Activated CD8-positive, alpha-beta memory T cell treated with anti-CD3 and anti-CD28 coated beads, Interleukin-2, amount 50 U/mL, for 1 hour (primary cell): ENCODE measurements around the gene DENND1A.
"Not testable (repeated sequence)": the region's sequence is repeated elsewhere in the genome, so short reads cannot be mapped to it uniquely, and the experiment has no call there.

Experiments used
- DNase-seq: peaks from one replicate; pipeline ENCODE4 v3.0.0-alpha.2; 2020; ENCODE audit errors: extremely low read depth

DENND1A gene, protein sequence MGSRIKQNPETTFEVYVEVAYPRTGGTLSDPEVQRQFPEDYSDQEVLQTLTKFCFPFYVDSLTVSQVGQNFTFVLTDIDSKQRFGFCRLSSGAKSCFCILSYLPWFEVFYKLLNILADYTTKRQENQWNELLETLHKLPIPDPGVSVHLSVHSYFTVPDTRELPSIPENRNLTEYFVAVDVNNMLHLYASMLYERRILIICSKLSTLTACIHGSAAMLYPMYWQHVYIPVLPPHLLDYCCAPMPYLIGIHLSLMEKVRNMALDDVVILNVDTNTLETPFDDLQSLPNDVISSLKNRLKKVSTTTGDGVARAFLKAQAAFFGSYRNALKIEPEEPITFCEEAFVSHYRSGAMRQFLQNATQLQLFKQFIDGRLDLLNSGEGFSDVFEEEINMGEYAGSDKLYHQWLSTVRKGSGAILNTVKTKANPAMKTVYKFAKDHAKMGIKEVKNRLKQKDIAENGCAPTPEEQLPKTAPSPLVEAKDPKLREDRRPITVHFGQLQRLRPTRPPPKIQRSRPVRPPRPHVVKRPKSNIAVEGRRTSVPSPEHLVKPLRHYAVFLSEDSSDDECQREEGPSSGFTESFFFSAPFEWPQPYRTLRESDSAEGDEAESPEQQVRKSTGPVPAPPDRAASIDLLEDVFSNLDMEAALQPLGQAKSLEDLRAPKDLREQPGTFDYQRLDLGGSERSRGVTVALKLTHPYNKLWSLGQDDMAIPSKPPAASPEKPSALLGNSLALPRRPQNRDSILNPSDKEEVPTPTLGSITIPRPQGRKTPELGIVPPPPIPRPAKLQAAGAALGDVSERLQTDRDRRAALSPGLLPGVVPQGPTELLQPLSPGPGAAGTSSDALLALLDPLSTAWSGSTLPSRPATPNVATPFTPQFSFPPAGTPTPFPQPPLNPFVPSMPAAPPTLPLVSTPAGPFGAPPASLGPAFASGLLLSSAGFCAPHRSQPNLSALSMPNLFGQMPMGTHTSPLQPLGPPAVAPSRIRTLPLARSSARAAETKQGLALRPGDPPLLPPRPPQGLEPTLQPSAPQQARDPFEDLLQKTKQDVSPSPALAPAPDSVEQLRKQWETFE

DNA sequence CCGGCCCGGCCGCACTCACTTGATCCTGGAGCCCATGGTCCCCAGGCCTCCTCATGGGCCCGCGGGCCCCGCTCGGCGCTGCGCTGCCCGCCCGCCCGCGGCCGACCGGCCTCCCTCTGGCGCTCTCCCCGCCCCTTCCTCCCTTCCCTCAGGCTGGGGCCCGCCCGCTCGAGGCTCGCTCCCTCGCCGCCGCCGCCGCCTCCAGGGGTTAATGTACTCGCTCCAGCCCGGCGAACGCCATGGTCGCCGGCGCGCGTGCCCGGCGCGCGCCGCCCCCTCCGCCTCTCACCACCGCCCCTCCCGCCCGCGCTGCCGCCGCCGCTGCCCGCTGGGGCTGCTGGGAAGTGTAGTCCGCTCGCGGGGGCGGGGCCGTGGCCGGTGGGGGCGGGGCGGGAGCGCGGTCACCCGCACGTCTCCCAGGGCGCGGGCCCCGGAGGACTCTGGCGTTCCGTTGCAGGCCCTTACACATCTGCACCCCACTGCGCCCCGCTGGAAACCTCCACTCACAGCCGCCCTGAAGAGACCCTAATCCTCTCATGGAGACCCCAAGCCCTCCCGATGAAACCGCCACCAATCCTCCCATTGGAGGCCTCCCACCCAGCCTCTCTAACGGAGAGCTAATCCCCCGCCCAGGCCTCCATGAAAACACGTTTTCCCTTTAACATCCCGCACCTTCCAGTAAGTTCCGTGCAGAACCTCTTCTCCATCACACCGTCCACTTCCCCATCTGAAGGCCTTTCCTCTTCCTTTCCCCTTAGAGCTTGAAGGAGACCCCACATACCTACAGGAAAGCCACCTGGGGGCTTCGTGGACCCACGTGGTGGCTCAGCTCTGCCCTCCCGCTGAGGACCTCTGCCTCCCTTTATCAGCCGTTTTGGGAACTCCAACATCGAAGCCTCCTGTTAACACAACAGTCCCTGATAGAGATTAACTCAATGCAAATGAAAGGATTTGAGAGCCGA, at the start of gene DENND1A:
DENND1A (minus strand) TSS at position 257 of the 962 bp plus-strand sequence; CDS start at position 36, 221 bp downstream.
- peak; percentile 50 for DNase-seq

DNA sequence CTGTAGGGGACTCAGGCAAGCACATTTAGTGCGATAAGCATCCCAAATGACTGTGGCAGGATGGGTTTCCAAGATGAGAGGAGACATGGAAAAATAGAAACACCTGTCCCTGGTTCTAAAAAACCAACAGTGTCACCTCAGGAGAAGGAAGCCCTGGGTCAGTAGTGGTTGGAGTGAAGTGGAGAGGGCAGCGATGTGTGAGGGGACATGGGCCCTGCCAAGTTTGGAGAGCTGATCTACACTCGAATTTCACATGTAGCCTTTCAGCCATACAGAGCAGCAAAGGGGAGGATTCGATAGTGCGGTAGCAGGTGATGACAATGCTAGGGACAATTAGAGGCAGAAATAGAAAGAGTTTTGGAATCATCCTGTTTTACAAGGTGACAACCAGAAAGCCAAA, 49.1 kb upstream of the DENND1A start:
- DNase-seq: no peak

DNA sequence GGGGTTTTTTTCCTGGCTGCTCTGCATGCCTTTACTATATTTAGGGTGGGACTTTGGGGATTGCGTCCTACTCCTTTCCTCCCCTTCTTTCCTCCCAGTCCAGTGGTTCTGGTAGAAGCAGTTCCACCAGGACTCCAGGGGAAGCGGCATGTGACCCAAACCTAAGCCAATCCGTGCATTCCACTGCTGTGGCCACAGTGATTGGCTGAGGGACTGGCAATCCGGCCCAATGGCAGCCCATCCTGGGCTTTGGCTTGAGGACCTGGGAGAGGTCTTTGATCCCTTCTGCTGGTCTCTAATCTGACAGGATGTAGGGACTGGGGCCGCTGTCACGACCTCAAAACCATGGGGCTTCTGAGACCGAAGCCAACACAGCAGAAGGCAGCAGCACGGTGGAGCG, 46.7 kb upstream of the DENND1A start:
- not testable (repeated sequence) for DNase-seq

DNA sequence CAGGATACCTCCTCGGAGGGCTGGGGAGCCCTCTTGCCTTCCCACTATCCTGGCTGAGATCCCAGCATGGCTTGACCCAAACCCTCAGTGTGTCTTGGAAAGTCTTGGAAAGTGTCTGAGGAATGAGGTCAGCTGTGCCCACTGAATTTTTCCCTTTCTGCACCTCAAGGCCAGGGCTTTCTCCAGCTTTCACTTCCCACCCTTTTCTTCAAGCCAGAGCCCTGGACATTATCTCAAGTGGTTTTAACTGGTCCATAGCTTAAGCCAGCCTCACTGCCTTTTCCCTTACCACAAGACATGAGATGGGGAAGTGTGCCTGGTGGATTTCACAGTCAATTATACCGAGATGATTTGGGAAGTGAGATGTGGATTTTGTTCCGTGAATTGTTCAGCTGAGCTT, 45.9 kb upstream of the DENND1A start:
- no peak for DNase-seq

DNA sequence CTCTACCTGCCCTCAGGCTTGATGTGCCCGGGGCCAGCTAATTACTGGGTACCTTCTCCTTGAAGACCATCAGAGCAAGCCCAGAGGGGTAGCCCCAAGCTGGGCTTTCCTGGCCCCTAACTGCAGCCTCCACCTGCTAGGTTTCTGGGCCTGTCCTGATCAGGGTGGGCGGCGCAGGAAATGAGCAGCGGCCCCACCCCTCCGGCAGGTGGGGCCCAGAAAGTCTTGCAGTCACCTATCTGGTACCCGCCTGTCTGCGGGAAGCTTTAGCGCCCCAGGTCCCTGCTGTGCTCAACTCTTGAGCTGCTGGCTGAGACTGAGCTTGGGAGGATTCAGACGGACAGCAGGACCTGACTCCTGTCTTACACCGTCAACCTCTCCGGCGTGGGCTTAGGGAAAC, 44.5 kb upstream of the DENND1A start:
- no peak for DNase-seq

DNA sequence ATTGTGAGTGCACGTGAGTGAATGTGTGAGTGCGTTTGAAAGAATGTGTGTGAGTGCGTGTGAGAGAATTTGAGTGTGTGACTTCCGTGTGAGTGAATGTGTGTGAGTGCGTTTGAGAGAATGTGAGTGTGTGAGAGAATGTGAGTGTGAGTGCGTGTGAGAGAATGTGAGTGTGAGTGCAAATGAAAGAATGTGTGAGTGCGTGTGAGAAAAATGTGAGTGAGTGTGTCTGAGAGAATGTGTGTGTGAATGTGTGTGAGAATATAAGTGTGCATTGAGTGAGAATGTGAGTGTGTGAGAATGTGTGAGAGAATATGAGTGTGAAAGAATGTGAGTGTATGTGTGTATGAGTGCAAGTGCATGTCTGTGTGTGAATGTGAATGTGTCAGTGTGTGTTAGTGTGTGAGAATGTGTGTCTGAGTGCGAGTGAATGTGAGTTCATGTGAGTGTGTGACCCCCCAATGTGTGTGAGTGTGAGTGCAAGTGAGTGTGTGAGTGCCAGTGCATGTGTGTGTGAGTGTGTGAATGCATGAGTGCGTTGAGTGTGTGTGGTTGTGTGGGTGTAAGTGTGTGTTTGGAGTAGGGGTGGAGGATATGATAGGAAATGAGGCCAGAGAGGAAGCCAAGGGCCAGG, 43.8 kb upstream of the DENND1A start:
- DNase-seq: no peak

DNA sequence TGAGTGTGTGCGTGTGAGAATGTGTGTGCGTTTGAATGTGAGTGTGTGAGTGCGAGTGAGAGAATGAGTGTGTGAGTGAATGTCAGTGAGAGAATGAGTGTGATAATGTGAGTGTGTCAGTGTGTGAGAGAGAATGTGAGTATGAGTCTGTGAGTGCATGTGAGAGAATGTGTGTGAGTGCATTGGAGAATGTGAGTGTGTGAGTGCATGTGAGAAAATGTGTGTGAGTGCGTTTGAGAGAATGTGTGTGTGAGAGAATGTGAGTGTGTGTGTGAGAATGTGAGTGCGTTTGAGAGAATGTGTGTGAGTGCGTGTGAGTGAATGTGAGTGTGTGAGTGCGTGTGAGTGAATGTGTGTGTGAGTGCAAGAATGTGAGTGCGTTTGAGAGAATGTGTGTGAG, 42.7 kb upstream of the DENND1A start:
- DNase-seq: no peak

DNA sequence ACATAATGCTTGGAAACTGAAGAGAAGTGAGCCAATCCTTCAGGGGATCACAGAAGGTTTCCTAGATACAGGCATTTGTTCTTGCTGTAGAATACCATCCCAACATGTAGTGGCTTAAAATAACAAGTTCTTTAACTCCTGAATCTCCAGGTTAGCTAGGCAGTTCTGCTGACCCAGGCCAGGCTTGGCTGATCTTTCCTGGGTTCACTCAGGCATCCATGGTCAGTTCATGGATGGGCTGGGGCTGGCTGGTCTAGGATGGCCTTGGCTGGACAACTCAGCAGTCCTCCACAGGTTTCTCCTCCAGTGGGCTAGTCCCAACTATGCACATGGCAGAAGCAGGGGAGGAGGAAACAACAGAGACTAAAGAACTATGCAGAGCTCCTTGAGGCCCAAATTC, 37.4 kb upstream of the DENND1A start:
- DNase-seq: no peak

DNA sequence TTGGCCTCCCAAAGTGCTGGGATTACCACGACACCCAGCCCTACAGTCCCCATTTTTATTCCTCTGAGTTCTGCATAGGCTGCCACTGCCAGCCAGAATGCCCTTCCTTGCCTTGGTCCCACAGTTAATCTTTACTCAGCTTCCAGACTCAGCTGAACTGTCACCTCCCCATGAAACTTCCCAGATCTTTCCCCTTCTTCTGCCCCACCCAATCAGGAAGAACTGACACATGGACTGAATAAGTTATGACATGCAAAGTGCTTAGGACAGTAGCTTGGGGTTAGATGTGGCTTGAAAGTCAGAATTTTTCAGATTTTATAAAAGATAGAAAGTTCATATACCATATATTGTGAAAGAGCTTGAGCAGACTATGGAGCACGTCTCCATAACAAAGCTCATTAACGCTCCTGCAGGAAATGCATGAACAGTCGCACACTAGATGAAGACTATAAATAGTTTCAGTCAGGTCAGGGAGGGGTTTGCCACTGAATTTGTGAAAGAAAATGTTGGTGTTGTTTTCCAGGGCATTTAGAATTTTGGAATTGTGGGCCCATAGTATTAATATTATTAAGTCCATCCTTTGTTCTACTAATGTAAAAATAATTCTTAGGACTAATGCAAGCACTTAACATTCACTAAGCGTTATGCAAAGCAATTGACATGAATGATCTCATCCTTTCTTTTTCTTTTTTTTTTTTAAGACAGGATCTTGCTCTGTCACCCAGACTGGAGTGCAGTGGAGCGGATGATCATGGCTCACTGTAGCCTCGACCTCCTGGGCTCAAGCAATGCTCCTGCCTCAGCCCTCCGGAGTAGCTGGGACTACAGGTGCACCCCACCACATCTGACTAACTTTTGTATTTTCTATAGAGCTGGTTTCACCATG, 36.1 kb upstream of the DENND1A start:
- no peak for DNase-seq

DNA sequence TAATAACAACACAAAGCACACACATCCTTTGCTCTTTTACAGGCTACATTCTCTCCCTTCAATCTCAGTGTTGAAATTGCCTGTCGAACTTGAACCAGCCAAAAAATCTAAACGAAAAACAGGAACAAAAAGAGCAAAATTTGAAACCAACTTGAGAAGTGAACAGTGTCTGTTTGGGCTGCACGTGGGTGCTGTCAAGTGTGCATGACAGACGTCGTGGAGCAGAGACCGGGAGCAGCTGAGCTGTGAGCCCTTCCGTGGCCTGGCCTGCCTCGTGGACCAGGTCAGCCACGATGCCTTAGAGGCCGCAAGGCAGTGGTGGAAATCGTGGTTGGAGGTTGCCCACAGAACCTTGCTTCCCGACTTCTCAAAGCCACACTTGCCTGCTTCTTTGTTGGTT, 34.8 kb upstream of the DENND1A start:
- DNase-seq: no peak

DNA sequence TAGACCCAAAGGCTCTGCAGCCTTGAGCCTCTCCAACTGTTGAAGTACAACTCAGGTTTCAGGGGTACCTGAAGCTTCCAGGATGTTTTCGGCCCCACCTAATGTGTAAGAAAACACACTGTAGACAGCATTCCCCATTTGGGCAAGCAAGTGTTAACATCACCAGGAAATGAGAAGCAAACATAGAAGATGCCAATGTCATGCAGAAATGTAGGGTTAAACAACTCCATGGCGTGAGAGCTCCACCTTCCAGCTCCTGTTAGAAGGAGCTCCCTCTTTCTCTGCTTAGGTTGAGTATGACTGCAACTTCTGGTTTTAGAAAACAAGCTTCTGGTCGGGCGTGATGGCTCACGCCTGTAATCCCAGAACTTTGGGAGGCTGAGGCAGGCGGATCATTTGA, 31.0 kb upstream of the DENND1A start:
- no peak for DNase-seq

DNA sequence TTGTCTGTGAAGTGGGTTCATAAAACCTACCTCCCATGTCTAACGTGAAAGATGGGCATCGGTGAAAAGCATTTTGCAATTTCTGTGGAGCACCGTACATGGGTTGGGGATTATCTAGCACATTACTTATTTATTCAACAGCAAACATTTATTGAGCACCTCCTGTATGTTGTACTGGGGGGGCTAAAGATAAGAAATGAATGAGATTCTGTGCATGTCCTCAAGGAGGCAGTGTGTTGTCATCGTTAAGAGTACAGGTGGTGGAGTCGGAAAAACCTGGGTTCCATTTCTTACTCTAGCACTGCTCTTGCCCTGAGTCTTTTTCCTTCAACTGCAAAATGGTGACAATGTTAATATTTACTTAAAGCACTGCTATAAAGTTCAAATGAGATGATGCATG, 30.4 kb upstream of the DENND1A start:
- no peak for DNase-seq

DNA sequence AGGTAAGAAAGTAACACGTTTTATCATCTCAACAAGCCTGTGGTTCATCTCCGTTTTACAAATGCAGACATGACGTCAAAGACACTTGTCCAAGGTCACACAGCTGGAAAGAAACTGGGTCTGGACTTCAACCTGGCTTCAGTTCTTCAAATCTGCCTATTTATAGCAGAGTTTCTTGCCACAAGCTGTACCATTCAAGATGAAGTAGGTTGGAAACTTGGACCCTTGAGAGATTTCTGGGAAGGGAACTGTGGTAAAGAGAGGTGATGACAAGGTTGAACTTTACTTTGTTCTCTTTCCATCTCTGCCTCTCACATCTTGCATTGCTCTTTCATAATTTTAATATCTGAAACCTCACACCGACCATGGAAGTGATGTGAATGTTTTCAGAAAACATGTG, 29.9 kb upstream of the DENND1A start:
- no peak for DNase-seq

DNA sequence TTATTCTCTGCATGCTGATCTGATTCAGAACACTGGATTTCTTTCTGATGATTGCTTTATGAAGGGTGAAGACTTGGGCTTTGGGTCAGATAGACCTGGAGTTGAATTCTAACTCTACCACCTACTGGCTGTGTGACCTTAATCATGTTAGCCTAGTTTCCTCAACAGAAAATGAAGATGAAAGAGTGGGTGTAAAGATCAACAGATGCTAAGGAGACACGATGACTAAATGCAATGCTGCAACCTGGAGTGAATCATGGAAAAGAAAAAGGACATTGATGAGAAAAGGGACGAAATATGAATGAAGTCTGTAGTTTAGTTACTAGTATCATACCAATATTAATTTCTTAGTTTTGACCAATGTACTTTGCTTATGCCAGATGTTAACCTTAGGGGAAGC, 27.8 kb upstream of the DENND1A start:
- DNase-seq: no peak

DNA sequence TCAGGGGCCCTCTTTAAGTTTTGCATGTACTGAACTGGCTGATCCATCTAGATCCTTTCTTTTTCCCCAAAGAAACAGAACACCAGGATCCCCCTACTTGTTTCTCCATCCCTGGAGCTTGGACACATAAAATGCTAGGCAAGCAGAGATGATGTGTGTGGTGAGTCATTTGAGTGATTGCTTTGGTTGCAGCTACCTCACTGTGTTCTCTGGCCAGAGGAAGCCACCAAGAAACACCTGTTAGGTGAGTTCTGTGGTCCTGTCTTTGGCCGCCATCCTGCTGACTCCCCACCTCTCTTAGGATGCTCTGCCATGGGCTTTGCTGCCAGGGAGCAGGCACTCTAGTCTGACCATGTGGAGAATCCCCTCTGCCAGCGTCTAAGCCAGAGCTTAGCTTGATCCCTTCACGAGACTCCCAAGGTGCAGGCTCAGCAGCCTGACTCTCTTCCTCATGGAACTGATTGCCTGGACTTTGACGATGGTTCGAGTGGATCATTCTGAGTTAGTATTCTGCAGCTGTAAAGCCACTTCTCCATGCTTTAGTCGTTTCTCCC, 27.3 kb upstream of the DENND1A start:
- DNase-seq: no peak

DNA sequence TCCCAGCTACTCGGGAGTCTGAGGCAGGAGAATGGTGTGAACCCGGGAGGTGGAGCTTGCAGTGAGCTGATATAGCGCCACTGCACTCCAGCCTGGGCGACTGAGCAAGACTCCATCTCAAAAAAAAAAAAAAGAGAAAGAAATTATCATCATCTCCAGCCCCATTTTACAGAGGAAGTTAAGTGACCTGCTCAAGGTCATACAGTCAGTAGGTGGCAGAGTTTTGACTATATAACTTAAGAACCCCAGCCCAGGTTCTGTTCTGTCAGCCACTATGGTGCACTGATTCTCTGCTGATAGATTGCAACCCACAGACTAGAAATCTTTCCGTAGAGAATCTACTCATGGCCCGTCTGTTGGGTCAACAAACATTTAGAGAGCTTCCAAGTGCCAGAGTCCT, 25.7 kb upstream of the DENND1A start:
- no peak for DNase-seq

DNA sequence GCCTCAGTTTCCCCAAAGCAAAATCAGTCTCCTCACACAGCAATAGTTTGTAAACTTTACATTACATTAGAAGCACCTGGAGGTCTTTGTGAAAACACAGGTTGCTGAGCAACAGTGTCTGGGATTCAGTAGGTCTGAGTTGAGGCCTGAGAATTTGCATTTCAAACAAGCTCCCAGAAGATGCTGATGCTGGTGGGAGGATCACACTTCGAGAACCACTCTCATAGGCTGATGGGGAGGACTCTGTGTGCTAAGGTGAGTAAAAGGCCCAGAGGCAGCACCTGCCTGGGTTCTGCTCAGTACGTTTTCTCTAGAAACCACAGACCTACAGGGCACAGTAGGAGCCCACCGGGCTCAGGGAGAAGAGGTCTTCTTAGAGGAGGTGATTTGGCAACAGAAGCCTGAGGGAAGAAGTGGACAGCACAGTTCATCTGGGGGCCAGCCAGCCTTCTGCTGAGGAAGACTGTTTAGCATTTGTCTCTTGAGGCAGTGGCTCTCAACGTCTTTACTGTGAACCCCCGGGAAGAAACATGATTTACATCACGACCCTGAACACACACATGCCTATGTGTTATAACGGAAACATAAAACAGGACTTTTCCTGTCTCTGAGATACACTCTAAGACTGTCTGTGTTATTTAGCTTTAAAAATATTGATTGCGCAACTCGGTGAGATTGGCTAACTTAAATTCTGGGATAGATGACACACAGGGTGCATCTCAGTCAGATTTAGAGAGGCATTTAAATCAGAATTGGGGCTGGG, 24.8 kb upstream of the DENND1A start:
- DNase-seq: no peak

DNA sequence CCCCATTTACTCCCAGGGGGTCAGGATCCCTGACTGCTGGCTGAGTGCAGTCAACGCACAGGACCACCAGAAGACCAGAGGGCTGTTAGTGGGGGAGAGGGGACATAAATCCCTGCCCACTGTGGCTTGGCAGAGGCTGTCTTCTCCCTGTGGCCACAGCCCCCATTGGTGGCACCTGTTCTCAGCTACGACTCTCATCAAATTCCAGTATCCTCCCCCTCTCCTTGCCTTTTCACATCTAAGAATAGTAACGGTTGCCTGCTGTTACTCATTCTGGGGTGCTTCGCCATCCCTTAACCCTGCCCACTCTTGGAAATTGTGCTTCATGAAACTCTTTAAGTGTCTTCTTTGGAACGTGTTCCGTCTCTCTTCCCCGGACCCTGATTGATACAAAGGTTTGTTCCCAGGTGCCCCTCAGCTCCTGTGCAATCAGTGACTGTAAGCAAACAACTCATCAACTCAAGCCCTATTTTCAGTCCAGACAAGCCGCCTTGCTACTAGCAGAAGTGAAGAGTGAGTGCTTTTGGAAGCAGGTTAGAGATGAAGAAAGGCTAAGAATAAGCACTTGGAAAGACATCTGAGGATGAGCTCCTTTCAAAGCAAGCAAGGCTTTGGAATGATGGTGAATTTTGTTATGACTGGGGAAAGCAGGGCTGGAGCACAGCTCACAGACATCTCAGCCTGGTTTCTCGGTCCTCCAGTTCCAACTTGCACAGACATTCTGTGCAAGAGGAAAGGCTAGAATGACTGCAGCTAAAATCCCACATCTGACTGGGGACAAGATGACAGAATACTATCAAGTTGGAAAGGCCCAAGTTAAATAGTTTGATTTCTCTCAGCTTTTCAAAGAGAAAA, 22.9 kb upstream of the DENND1A start:
- no peak for DNase-seq
